ENCODE measurements around the gene UNC5B. TPM values are rescaled to one million over a fixed set of nuclear protein-coding genes. Genes with fewer than 3 reads are reported as not detected.
A peak's percentile ranks its signal among the peaks of the same experiment; 100 is the strongest.

UNC5B gene
- total RNA-seq, 1 donor from 2014 or later, result 22.4 TPM

GRCh38 chr10:71319042-71319799 lies 106.9 kb downstream of the UNC5B start, which contains the start of gene SLC29A3:
SLC29A3 (plus strand) TSS chr10:71319259; CDS start chr10:71319310, 51 bp downstream.
- DNase-seq (ENCODE audit: low spot score), result peak; percentile 88
- intact Hi-C loops (cut with DNase I), result loop anchor here (2.0 to 5.0 kb wide), 6 partner anchors 58 to 578 kb away; no protein-coding TSS in a partner anchor

DNA sequence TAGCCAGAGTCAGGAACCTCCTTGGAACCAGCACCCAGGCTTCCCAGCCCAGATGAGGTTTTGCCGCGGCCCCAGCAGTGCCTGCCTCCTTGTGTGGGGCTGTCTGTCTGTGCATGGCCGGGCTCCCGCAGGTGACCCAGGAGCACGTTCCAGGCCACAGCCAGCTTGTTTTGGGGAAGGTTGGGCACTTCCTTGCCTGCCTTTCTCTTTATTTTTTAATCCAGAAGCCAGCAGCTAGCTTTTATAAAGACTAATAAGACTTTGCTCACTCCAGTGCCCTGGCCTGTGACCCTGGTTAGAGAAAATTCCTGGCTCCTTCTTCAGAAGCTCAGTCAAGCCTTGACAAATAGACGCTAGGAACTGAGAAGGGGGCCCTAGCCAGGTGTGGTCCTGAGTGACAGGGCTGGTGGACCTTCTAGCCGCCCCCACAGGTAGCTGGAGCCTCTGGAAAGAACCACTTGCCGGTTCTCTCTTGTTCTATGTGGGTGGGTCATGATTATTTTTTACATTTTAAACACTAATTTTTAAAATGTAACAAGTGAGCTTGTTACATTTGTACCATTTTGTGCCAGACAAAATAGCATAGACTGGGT lies 107.5 kb downstream of the UNC5B start:
- intact Hi-C loops (cut with DNase I), result loop anchor here (2.0 to 5.0 kb wide), 6 partner anchors 57 to 577 kb away; no protein-coding TSS in a partner anchor
- no peak for DNase-seq (ENCODE audit: low spot score)

- intact Hi-C loops (cut with DNase I), result no loop called here
- no peak for DNase-seq (ENCODE audit: low spot score)
Observed at GRCh38 chr10:71320592-71320991, 108.2 kb downstream of the UNC5B start.

DNA sequence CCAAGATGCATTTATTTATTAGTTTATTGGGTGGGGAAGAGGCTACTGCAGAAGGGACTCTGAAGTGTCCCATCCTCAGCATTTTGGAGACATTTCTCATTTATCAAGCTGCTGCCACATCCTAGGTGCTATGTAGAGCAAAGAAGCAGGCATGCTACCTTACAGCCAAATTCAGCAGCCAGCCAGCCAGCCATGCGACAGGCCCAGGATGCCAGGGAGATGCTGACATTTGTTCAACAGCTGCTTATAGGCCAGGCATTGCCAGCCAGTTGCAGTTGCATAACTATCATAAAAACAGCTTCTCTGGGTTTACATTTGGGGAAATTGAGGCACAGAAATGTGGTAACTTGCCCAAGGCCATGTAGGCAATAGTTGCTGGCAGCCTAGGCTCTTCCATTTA lies 109.0 kb downstream of the UNC5B start:
- intact Hi-C loops (cut with DNase I), result no loop called here
- DNase-seq (ENCODE audit: low spot score), result no peak

- no peak for DNase-seq (ENCODE audit: low spot score)
- intact Hi-C loops (cut with DNase I), result no loop called here
Observed at GRCh38 chr10:71323407-71323806, 111.0 kb downstream of the UNC5B start.

- DNase-seq (ENCODE audit: low spot score), result no peak
- intact Hi-C loops (cut with DNase I), result no loop called here
Observed at GRCh38 chr10:71324743-71325142, 112.4 kb downstream of the UNC5B start.

DNA sequence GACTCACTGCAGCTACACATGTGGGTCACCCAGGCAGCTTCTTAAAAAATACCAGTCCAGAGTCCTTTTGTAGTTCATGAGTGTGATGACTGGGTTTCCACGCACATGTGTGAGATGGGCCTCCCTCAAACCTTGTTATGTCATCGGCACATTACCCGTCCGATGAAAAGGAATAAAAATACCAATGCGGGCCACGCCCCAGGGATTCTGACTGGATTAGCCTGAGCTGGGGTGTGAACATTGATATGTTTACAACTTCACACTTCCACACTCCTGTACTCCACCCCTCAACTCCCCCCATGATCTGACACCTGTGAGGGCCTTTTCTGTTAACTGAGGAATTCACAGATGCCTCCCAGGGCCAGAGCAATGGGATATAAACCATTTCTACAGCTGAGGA lies 112.9 kb downstream of the UNC5B start:
- intact Hi-C loops (cut with DNase I), result no loop called here

GRCh38 chr10:71326464-71326881 lies 114.1 kb downstream of the UNC5B start:
- no peak for DNase-seq (ENCODE audit: low spot score)
- intact Hi-C loops (cut with DNase I), result no loop called here

More for the DNA sequence above, 112.9 kb downstream of the UNC5B start:
- DNase-seq (ENCODE audit: low spot score), result no peak

DNA sequence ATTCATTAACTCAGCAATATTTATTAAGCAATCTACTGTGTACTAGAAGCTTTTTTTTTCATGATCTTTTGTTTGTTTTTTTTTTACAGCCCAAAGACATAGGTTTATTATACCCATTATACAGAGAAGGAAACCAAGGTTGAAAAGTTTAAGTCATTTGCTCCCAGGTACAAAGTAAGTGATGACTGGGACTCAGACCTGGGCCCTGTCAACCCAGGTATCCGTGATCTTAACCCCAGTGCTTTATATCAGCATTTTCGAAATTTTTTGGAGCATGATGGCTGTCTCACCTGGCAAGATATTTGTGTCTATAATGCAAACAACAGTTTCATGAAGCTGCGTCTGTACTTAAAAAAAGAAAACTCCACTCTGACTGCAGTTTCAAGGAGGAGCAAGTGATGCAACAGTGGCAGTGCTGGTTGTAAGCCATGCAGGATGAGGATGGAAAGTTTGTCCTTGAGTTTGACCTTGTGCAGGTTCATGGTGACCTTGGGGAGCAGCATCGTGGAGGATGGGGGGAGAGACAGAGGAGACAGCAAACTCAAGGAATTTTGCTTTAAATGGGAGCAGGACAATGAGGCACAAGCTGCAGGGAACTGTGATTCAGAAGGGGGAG lies 118.5 kb downstream of the UNC5B start:
- no peak for DNase-seq (ENCODE audit: low spot score)
- intact Hi-C loops (cut with DNase I), result no loop called here

DNA sequence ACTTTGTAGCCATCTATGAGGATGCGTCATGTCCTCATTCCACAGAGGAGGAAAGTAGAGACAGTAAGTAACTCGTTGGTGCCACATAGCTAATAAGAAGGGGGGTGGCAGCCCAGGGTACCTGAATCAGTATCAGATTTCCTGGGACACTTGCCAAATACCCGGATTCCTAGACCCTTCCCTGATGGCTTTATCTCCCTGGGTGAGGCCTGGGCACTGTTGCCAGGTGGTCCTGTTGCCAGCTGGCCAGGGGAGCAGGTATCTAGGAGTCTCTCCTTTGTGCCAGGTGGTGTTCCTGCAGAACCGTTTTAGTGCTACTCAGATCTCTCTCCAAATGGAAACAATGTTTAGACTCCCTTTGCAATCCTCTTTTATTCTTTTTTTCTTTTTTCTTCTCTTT lies 119.4 kb downstream of the UNC5B start:
- no peak for DNase-seq (ENCODE audit: low spot score)
- intact Hi-C loops (cut with DNase I), result no loop called here

GRCh38 chr10:71332466-71332865 lies 120.1 kb downstream of the UNC5B start:
- intact Hi-C loops (cut with DNase I), result no loop called here
- no peak for DNase-seq (ENCODE audit: low spot score)

DNA sequence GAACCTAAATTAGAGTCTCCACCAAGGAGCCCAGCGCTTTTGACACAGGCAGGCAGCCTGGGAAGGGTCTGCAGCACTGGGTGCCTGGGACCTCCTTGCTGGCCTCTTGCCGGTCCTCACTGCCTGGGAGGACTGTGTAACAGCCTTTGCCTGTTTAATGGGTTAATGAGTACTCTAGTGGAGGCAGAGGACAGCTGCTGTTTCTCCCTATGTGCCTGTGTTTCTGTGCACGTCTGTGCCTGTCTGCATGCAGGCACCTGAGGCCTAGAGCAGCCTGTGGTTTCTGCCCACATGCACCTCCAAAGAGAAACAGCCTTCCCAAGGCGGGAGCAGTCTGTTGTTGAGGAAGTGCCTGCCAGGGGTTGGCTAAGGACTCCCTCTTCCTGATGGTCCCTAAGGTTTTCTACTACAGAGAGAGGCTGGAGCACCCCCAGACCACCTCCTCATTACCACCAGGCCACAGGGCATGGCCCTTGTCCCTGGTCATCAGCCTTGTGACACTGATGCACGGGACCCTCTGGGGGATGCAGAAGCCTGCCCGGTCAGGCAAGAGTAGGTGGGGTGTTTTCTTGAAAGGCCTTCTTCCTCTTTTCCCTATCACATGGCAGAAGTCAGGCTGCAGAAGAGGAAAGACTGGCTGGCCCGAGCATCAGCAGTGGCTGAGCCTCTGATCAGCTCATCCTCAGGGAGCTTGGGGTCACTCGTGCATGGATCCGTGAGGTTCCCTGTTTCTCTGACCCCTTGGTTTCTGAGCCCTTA lies 120.9 kb downstream of the UNC5B start:
- DNase-seq (ENCODE audit: low spot score), result no peak
- intact Hi-C loops (cut with DNase I), result no loop called here

DNA sequence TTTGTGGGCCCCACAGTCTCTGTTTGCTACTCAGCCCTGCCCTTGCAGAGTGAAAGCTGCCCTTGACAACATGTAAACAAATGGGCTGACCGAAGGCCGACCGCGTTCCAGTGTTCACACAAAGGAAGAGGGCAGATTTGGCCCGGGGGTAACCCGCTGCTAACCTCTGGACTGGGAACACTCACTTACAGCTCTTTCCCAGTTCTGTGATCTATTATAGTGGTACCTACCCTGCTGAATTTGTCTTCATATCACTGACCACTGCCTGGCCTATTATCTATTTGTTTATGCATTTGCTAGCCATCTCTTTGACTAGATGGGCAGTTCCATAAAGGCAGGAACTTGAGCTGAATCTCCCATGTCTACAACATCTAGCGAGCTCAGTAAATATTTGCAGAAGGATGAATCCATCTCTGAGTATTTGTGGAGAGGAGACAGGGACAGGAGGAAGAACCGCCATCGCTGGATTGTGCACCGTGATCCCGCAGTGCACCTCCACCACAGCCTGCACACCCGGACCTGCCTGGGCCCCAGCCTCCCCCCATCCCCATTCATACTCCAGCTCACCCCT lies 121.9 kb downstream of the UNC5B start:
- DNase-seq (ENCODE audit: low spot score), result no peak
- intact Hi-C loops (cut with DNase I), result no loop called here

DNA sequence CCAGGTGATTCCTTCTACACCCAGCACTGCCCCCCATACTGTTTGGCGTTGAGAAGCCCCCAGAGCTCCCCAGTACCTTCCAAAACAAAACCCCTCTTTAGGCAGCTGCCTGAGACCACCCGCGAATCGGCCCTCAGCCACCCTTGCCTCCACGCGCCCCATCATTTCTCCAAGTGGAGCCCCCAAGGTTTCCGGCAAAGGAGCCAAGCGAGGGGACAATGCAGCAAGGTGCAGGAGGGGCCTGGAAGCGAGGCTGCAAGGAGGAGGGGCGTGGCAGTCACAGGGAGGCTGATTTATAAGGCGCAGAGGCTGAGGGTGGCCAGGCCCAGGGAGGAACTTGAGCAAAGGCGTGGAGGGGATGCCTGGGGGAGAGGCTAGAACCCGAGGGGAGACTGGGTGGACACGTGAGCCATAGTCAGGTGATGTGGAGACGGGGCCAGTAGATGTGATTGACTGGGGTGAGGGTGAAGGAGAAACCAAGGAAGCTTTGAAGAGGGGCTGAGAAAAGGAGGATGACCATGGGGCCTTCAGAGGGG lies 122.9 kb downstream of the UNC5B start:
- intact Hi-C loops (cut with DNase I), result no loop called here
- no peak for DNase-seq (ENCODE audit: low spot score)

DNA sequence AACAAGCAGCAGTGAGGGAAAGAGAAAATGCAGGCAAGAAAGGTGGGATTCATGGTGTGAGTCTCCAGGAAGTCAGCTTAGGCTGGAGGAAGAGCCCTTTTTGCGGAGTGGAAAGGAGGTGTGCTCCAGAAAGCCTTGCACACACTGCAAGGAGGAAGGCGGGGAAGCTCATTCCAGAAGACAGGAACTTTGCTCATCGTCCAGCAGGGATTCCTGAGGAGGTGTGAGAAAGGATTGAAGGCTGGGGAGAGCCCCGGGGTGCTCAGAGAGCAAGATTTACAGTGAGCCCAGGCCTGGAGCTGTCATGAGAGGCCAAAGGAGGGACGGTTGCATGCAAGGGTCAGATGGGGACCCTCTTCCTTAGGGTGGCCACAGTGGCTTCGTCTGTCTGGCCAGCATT lies 124.3 kb downstream of the UNC5B start:
- intact Hi-C loops (cut with DNase I), result no loop called here
- DNase-seq (ENCODE audit: low spot score), result no peak

GRCh38 chr10:71337219-71337701 lies 124.9 kb downstream of the UNC5B start:
- no peak for DNase-seq (ENCODE audit: low spot score)
- intact Hi-C loops (cut with DNase I), result no loop called here

DNA sequence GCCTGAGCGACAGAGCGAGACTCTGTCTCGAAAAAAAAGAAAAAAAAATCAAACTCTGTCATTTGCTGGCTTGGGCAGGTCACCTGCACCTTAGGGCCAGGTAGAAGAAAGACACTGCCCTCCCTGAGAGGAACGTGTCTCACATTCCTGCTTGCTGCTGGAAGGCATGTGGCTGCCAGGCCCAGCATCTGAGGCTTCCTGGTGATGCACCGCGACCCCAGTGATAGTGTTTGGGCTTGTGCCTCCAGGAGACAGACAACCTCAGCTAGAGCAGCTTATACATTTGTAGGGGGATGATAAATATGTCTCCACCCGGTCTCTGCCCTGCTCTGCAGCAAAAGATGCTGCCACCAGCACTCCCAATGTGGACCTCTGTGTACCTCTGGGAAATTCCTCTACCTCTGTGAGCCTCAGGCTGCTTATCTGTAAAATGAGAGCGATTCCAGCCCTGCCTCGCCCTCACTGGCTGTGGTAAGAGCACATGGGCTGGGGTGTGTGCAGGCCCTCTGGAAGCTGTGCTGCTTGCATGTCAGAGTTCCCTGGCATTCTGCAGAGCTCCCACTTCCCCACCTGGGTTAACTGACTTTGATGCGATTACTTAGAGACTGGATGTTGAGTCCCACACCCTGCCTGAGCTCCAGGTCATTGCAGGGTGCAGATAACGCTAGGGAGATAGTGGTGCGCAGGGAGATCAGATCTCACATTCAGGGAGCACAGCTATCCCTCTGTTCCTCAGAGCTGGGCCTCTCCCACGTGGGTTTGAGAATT lies 126.5 kb downstream of the UNC5B start:
- no peak for DNase-seq (ENCODE audit: low spot score)
- intact Hi-C loops (cut with DNase I), result no loop called here

DNA sequence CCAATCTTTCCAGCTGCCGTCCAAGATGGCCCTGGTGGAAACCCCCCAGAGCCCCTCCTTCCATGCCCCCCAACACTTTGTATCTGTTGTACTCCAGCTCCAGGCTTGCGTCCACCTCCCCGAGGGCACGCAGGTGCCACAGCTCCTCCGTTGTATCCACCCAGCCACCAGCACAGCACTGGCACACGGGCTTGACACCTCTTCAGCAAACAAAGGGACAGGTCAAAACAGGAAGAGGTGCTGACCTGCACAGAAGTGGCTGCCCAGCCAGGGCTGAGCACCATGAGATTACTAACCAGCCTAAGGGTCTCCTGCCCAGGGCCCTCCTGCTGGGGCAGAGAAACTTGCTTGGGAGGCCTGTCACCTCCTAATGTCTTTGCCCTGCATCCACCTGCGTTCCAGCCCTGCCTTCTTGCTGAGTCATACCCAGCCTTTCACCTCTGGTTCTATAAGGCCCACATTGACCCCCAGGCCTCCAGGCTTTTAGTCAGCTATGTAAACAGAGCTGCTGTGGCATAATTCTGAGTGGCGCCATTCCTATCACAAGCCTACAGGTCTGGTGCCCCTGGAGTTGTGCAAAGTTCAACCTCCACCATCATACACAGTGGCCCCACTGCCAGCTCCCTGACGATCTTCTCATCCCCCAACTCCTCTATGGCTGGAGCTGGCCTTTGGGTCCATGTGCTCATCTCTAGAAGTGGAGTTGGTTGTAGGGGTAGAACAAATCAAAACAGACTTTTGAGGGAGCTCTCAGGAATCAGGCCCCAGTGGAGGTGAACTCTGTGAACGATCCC lies 127.6 kb downstream of the UNC5B start:
- intact Hi-C loops (cut with DNase I), result no loop called here
- no peak for DNase-seq (ENCODE audit: low spot score)
